Colonic mucosa (tissue), 4 donors: ENCODE measurements around the gene C2orf66. TPM values are rescaled to one million over a fixed set of nuclear protein-coding genes. Genes with fewer than 3 reads are reported as not detected.

Experiments used
- DNase-seq: peaks from one replicate; pipeline ENCODE4 v3.0.0-alpha.2; 2020
- H3K27ac ChIP-seq: fragments of 200-600 bp; one replicate; pipeline ENCODE4 v1.8.0; 2021
- H3K27me3 ChIP-seq: fragments of 200-600 bp; one replicate; pipeline ENCODE4 v1.8.0; 2021
- H3K36me3 ChIP-seq: fragments of 200-600 bp; one replicate; pipeline ENCODE4 v1.8.0; 2021
- H3K4me1 ChIP-seq: fragments of 200-600 bp; one replicate; pipeline ENCODE4 v1.8.0; 2021; ENCODE audit warnings: mild to moderate bottlenecking
- H3K4me3 ChIP-seq: fragments of 200-600 bp; one replicate; pipeline ENCODE4 v1.8.0; 2021
- H3K9ac ChIP-seq, 2 donors: one replicate each; pipeline ENCODE4 v1.7.0; 2013; ENCODE audit warnings: control low read depth in 2 of 2, low read depth in 2 of 2, low read length in 2 of 2
- H3K9me3 ChIP-seq: fragments of 200-600 bp; one replicate; pipeline ENCODE4 v1.8.0; 2021
- intact Hi-C: fragments of 100-400 bp; cut with DNase I; formaldehyde crosslinking; loops from one replicate; pipeline ENCODE4 v1.14.1; 2022
- total RNA-seq, 2 donors: library from RNA; stranded (reverse); fragmentation: NEBNext Ultra II Directional in 1 of 2; extraction: Animal tissue kit (Norgen Biotek cat#: 25700) in 1 of 2; gene quantifications; one replicate each; pipeline ENCODE4 v1.2.1, GENCODE V29; 2021
- TF ChIP-seq, protein P1 (sequence below): fragments of 200-600 bp; IDR thresholded peaks from one replicate; pipeline ENCODE4 v1.8.0; 2022; ENCODE audit warnings: antibody characterized with exemption, mild to moderate bottlenecking
- donor health status: healthy.
- donor health status: DM: no; HTN: no; CAD: no.
- donor health status: DM: no; HTN: no; CAD: no.

Gene C2orf66
- total RNA-seq, 2 donors from 2014 or later = 0.19 TPM; not detected in 1

DNA sequence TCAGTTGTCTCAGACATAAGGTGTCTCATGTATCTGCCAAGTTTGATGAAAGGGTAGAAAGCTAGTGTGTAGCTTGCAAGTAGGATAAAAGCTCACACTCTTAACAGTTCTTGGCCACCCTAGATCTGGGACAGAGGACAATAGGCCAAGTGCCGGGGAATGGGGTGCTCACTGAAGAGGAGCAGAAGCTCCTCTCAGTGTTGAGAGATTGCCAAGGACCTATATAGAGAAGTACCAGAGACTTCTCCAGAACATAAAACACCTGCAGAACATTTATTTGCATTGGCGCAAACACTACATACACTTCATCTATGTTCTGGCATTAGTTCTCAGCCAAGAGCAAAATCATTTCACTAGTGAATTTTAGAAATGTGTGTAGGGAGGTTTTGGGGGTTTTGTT is 6.8 kb downstream of the C2orf66 start:
- no peak overlapping the region for H3K4me3 ChIP-seq
- no peaks in the 10 kb centered on the region for H3K27me3 ChIP-seq
- H3K36me3 ChIP-seq = no peaks in the 10 kb centered on the region
- no peak overlapping the region for H3K9ac ChIP-seq
- DNase-seq = no peak
- H3K4me1 ChIP-seq = peaks cover 6% of the 10 kb centered on the region
- no peak overlapping the region for H3K27ac ChIP-seq
- intact Hi-C loops = no loop called here
- H3K9me3 ChIP-seq = no peaks in the 10 kb centered on the region
- TF ChIP-seq, protein P1, sequence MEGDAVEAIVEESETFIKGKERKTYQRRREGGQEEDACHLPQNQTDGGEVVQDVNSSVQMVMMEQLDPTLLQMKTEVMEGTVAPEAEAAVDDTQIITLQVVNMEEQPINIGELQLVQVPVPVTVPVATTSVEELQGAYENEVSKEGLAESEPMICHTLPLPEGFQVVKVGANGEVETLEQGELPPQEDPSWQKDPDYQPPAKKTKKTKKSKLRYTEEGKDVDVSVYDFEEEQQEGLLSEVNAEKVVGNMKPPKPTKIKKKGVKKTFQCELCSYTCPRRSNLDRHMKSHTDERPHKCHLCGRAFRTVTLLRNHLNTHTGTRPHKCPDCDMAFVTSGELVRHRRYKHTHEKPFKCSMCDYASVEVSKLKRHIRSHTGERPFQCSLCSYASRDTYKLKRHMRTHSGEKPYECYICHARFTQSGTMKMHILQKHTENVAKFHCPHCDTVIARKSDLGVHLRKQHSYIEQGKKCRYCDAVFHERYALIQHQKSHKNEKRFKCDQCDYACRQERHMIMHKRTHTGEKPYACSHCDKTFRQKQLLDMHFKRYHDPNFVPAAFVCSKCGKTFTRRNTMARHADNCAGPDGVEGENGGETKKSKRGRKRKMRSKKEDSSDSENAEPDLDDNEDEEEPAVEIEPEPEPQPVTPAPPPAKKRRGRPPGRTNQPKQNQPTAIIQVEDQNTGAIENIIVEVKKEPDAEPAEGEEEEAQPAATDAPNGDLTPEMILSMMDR = no peak

DNA sequence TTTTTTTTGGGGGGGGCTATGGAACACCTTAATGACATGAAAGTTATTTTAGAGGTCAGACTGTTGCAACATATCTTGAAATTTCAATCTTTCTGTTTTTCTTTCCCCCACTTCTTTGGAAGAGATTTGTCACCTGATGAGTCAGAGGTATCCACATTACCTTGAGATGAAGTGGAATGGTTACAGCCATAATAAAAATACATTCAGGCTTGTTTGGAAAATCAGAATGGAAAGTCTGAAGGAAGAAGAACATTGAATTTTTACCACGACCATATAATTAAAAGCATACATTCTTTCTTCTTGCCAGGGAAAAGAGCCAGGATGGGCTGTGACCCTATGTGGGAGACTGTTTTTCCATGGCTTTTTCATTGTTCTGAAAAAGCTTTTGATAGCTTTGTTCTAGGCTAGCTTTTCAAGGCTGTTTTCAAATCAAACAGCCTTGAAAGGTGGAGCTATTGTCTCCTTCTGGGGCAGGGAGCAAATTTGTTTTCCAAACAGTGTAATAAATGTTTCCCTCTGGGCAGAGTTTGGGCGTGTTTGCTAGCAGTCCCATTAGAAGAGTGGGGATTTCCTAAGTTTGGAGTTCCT is 7.4 kb downstream of the C2orf66 start:
- no peaks in the 10 kb centered on the region for H3K36me3 ChIP-seq
- no peak overlapping the region for H3K4me3 ChIP-seq
- DNase-seq = no peak
- no peak overlapping the region for H3K27ac ChIP-seq
- H3K9me3 ChIP-seq = no peaks in the 10 kb centered on the region
- H3K9ac ChIP-seq = no peak overlapping the region
- intact Hi-C loops = no loop called here
- TF ChIP-seq, protein P1 = no peak
- peaks cover 6% of the 10 kb centered on the region for H3K4me1 ChIP-seq
- H3K27me3 ChIP-seq = no peaks in the 10 kb centered on the region

DNA sequence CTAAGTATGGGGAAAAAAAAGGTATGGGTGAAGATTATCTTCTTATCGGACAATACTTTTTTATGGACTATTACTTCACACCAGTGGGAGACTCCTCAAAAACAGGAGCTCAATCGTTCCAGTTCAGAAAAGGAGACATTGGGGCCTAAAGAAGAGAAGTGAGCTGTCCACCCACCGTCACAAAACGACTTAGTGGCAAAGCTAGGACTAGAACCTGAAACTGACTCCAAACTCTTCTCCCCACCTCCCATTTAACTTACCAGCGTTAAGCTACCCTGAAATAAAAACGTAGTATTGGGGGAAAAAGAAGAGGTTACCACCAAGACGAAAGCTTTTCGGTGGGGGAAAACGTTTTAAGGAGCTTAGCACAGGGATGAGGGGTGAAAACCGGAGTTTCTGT is 10.2 kb downstream of the C2orf66 start:
- H3K4me1 ChIP-seq = peaks cover 6% of the 10 kb centered on the region
- H3K9me3 ChIP-seq = no peaks in the 10 kb centered on the region
- H3K27me3 ChIP-seq = no peaks in the 10 kb centered on the region
- peak overlapping the region; percentile 63 for H3K4me3 ChIP-seq
- DNase-seq = no peak
- H3K9ac ChIP-seq = peak overlapping the region; percentile 71 to 77
- TF ChIP-seq, protein P1 = no peak
- H3K36me3 ChIP-seq = no peaks in the 10 kb centered on the region
- peak overlapping the region; percentile 47 for H3K27ac ChIP-seq
- intact Hi-C loops = no loop called here

DNA sequence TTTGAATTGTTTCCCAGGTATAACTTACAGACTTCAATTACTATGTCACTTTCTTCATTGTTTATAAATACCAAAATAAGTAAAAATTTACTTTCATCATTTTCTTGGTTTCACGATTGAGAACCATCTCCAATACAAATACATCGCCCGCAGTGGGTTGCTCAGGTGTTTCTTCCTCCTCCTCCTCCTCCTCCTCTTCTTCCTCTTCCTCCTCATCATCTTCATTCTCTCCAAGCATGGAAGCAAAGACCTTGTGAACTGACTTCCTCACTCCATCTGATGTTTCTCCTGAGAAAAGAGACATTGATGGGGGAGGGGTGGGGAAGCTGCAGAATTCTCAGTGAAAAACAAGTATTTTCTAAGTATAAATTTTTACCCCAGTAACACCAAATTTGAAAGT is 16.3 kb downstream of the C2orf66 start:
- no peaks in the 10 kb centered on the region for H3K4me1 ChIP-seq
- no peak overlapping the region for H3K27ac ChIP-seq
- intact Hi-C loops = no loop called here
- peaks cover 6% of the 10 kb centered on the region for H3K36me3 ChIP-seq
- no peak overlapping the region for H3K4me3 ChIP-seq
- no peak for DNase-seq
- TF ChIP-seq, protein P1 = no peak
- no peak overlapping the region for H3K9ac ChIP-seq
- no peaks in the 10 kb centered on the region for H3K9me3 ChIP-seq
- H3K27me3 ChIP-seq = no peaks in the 10 kb centered on the region

DNA sequence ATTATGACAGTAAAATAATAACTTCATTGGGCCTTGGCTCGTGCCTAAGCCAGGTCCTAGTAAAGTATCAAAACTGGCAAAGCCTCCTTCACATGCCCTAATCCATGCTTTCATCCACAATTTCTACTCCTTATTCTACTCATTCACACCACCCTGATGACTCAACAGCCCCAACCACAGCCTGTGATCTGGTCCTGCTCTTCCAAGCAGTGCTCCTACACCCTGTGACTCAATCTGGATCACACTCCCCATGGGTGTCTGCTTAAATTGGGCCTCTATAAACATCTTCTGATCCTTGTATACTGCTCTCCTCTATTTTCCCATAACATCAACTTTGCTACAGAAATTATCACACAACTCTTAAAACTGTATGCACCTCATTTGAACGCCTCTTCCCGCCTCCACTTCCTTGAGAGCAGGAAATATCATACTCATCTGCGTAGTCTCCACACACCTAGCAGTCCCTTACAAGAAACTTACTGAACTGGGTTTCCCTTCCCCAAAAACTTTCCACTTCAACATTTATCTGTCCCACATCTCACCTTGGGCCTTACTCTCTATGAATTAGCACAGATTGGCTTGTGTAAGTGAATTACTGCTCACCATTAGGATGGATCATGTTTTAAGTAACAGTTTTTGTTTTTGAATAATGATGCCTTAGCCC is 25.6 kb downstream of the C2orf66 start:
- Histone ChIP-seq H3K9ac (no peak overlapping the region), H3K4me3 (no peak overlapping the region), H3K4me1 (no peaks in the 10 kb centered on the region), H3K36me3 (no peaks in the 10 kb centered on the region), H3K27ac (no peak overlapping the region), H3K27me3 (no peaks in the 10 kb centered on the region), H3K9me3 (no peaks in the 10 kb centered on the region)
- DNase-seq = no peak
- intact Hi-C loops = no loop called here
- TF ChIP-seq, protein P1 = no peak
